Endodermal cell (in vitro differentiated cells): ENCODE data around the gene MZT2A. TPM values are rescaled to one million over a fixed set of nuclear protein-coding genes. Genes with fewer than 3 reads are reported as not detected.
"Not testable (repeated sequence)": the region's sequence is repeated elsewhere in the genome, so short reads cannot be mapped to it uniquely, and the experiment has no call there.

Experiments used
- DNase-seq: peaks from one replicate; pipeline ENCODE4 v3.0.0-alpha.2; 2017
- H3K27ac ChIP-seq: 2 replicates; pipeline ENCODE4 v1.5.1; 2013; ENCODE audit warnings: mild to moderate bottlenecking, low read depth, low read length, moderate library complexity
- H3K27me3 ChIP-seq: 2 replicates; pipeline ENCODE4 v1.6.1; 2013; ENCODE audit warnings: mild to moderate bottlenecking, low read length, moderate library complexity; ENCODE audit not compliant: insufficient read depth, control insufficient read depth, poor library complexity, severe bottlenecking
- H3K36me3 ChIP-seq: 2 replicates; pipeline ENCODE4 v1.7.0; 2013; ENCODE audit warnings: mild to moderate bottlenecking, low read length, moderate library complexity; ENCODE audit not compliant: control insufficient read depth, insufficient read depth
- H3K4me1 ChIP-seq: one replicate; pipeline ENCODE4 v1.7.0; 2013; ENCODE audit warnings: low read length; ENCODE audit not compliant: control insufficient read depth, insufficient read depth
- H3K4me3 ChIP-seq: 2 replicates; pipeline ENCODE4 v1.5.1; 2013; ENCODE audit warnings: mild to moderate bottlenecking, low read length, moderate library complexity
- H3K9ac ChIP-seq: 2 replicates; pipeline ENCODE4 v1.6.1; 2013; ENCODE audit warnings: mild to moderate bottlenecking, low read length, moderate library complexity; ENCODE audit not compliant: poor library complexity, severe bottlenecking; ENCODE audit errors: extremely low read depth
- H3K9me3 ChIP-seq: 2 replicates; pipeline ENCODE4 v1.6.1; 2013; ENCODE audit warnings: mild to moderate bottlenecking, low read length, moderate library complexity; ENCODE audit not compliant: control insufficient read depth
- H3K27ac Mint-ChIP-seq: 2 replicates; pipeline ENCODE4 v1.8.0; 2020; ENCODE audit warnings: mixed read lengths
- H3K27me3 Mint-ChIP-seq: 2 replicates; pipeline ENCODE4 v1.8.0; 2021; ENCODE audit warnings: mild to moderate bottlenecking, mixed read lengths; ENCODE audit not compliant: insufficient read depth
- H3K36me3 Mint-ChIP-seq: 2 replicates; pipeline ENCODE4 v1.8.0; 2020; ENCODE audit warnings: low read depth, mixed read lengths
- H3K4me1 Mint-ChIP-seq: 2 replicates; pipeline ENCODE4 v1.8.0; 2020; ENCODE audit warnings: mixed read lengths
- H3K4me3 Mint-ChIP-seq: 2 replicates; pipeline ENCODE4 v1.8.0; 2020; ENCODE audit warnings: mild to moderate bottlenecking, moderate library complexity, mixed read lengths
- H3K9me3 Mint-ChIP-seq: 2 replicates; pipeline ENCODE4 v1.8.0; 2020; ENCODE audit warnings: mild to moderate bottlenecking, mixed read lengths
- CTCF ChIP-seq: fragments of 200-600 bp; sonication (generic); conservative IDR thresholded peaks from 2 replicates; pipeline ENCODE4 v1.5.0; 2021; ENCODE audit warnings: antibody characterized with exemption, mild to moderate bottlenecking
- WGBS, 2 experiments: methylation state at CpG; one replicate each; pipeline versions ENCODE4 v1.1.5 to v1.1.7; 2013; ENCODE audit warnings: missing lambda C conversion rate in 2 of 2, mixed read lengths in 1 of 2; ENCODE audit not compliant: insufficient coverage in 1 of 2, insufficient read length in 1 of 2; 5-methylcytosine and 5-hydroxymethylcytosine counted together
- total RNA-seq, 2 donors: library from RNA; stranded (reverse); fragmentation: NEBNext Ultra II Directional in 1 of 2; extraction: Animal tissue kit (Norgen Biotek cat#: 25700) in 1 of 2; gene quantifications; 2 replicates in 1 of 2; 3 replicates in 1 of 2; pipeline ENCODE4 v1.2.1, GENCODE V29; 2021

The MZT2A gene
- total RNA-seq, 2 donors from 2014 or later: 133 to 144 TPM

DNA sequence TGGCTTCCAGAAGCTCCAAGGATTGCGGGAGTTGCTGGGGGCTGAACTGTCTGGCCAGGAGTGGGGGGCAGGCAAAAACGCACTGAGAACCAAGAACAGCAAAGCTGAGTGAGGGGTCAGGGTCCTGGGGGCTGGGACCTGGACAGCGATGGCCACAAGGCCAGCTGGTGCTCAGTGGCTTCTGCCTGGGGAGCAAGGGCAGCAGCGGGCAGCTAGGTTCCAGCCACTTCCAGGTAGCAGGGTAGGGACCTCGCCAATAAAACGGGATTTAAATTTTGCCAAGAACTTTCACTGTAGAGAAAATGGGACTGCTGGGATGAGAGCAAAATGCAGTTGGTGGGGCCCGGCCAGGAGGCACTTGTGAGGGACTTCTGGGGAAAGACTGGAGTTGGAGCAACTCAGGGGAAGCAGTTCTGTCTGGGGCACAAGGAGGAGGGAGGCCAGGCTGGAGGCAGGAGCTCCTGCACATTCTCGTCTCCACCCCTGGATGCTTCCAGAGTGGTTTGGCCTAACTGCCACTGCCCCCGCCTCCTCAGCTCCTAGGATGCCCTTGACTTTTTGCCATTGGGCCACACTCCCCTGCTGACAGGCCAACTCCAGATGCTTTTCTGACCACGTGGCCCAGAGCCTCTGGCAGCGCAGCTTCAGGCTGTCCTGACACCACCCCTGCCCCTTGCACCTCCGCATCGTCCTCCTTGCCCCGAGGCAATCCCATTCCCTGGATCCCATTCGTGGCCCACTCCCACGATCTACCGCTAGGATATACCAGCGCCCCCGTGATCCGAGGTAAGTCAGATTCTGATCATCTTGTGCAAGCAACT, 30.0 kb upstream of the MZT2A start:
- H3K36me3 Mint-ChIP-seq: peaks cover 17% of the 10 kb centered on the region
- Histone ChIP-seq H3K4me3 (no peak overlapping the region), H3K9ac (no peak overlapping the region), H3K4me1 (no peaks in the 10 kb centered on the region), H3K27ac (no peak overlapping the region), H3K9me3 (no peaks in the 10 kb centered on the region), H3K36me3 (peaks cover 4% of the 10 kb centered on the region), H3K27me3 (no peaks in the 10 kb centered on the region)
- 91 to 92% methylated on average over 8 to 20 of the region's 20 CpGs for WGBS, 2 experiments
- no peaks in the 10 kb centered on the region for H3K27me3 Mint-ChIP-seq
- no peak overlapping the region for H3K4me3 Mint-ChIP-seq
- no peak overlapping the region for H3K27ac Mint-ChIP-seq
- H3K4me1 Mint-ChIP-seq: no peaks in the 10 kb centered on the region
- no peaks in the 10 kb centered on the region for H3K9me3 Mint-ChIP-seq
- DNase-seq: peak; percentile 60
- TF ChIP-seq CTCF: no peak

DNA sequence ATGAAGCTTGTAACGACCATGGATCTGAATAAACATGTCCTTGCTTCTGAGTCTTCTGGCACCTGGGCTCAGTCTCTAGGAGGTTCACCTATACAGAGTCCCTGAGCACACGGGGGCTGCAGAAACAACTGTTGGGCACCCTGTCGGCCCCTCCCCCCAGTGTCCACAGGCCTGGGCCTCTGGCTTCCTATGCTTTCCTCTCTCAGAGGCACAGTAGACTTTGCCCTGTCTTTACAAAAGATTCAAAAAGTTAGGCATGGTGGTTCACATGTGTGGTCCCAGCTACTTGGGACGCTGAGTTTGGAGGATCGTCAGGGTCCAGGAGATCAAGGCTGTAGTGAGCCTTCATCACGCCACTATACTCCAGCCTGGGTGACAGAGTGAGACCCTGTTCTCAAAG, 29.3 kb upstream of the MZT2A start:
- H3K4me3 ChIP-seq, H3K4me3 Mint-ChIP-seq, H3K4me1 Mint-ChIP-seq, H3K9me3 Mint-ChIP-seq, H3K36me3 ChIP-seq, H3K27ac ChIP-seq, H3K9me3 ChIP-seq, H3K27me3 Mint-ChIP-seq, H3K4me1 ChIP-seq, H3K9ac ChIP-seq, H3K27ac Mint-ChIP-seq, H3K27me3 ChIP-seq: not testable (repeated sequence)
- DNase-seq: peak; percentile 29
- WGBS, 2 experiments: 92 to 93% methylated on average over 4 to 6 of the region's 6 CpGs
- peaks cover 22% of the 10 kb centered on the region for H3K36me3 Mint-ChIP-seq

- no peak for TF ChIP-seq CTCF
- no peak overlapping the region for H3K27ac ChIP-seq
- no peaks in the 10 kb centered on the region for H3K27me3 Mint-ChIP-seq
- no peaks in the 10 kb centered on the region for H3K9me3 ChIP-seq
- no peak overlapping the region for H3K9ac ChIP-seq
- H3K4me3 ChIP-seq: no peak overlapping the region
- H3K36me3 Mint-ChIP-seq: peaks cover 24% of the 10 kb centered on the region
- no peak for DNase-seq
- H3K4me1 Mint-ChIP-seq: no peaks in the 10 kb centered on the region
- H3K4me3 Mint-ChIP-seq: no peak overlapping the region
- H3K9me3 Mint-ChIP-seq: no peaks in the 10 kb centered on the region
- H3K4me1 ChIP-seq: no peaks in the 10 kb centered on the region
- 89% methylated on average over 10 of the region's 10 CpGs; no CpG with 5 or more reads in 1 of the 2 experiments for WGBS, 2 experiments
- H3K36me3 ChIP-seq: peaks cover 4% of the 10 kb centered on the region
- no peak overlapping the region for H3K27ac Mint-ChIP-seq
- H3K27me3 ChIP-seq: no peaks in the 10 kb centered on the region
Measured at GRCh38 chr2:131520526-131520925, 28.3 kb upstream of the MZT2A start.

DNA sequence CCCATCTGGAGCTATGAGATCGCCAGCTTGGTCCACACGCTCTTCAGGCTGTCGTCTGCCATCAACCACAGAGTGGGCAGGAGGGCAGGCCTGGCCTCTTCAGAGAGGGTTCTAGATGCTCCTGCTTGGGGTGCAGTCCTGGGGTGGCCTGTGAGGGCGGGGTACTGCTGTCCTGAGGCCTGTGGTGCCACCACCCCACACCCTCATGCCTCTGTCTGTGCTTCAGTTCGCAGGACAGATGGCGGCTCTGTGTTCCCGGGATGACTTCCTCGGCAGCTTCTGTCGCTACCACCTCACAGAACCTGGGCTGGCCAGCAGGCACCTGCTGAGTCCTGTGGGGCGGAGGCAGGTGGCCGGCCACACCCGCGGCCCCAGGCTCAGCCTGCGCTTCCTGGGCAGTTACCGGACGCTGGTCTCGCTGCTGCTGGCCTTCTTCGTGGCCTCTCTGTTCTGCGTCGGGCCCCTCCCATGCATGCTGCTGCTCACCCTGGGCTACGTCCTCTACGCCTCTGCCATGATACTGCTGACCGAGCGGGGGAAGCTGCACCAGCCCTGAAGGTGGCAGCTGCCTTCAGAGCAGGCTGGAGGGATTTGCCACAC, 27.8 kb upstream of the MZT2A start:
- H3K36me3 Mint-ChIP-seq: peaks cover 24% of the 10 kb centered on the region
- H3K9ac ChIP-seq, H3K27ac ChIP-seq, DNase-seq, H3K4me1 ChIP-seq, H3K36me3 ChIP-seq, H3K4me3 Mint-ChIP-seq, H3K4me1 Mint-ChIP-seq, H3K27me3 ChIP-seq, H3K9me3 Mint-ChIP-seq, H3K4me3 ChIP-seq, H3K27me3 Mint-ChIP-seq, H3K9me3 ChIP-seq, H3K27ac Mint-ChIP-seq: not testable (repeated sequence)
- 96 to 100% methylated on average over 1 to 24 of the region's 24 CpGs for WGBS, 2 experiments
